SU-DHL-6 (cell line): Measurements from ENCODE around the gene NUP210L.

Experiments
- H2AFZ ChIP-seq: fragments of 200-600 bp; sonication (generic); 2 replicates; pipeline ENCODE4 v1.6.1; 2014; ENCODE audit warnings: low read depth, mild to moderate bottlenecking, moderate library complexity, mixed read lengths, antibody characterized with exemption, low read length; ENCODE audit not compliant: severe bottlenecking
- H3F3A ChIP-seq: fragments of 200-600 bp; shearing (Covaris generic); 2 replicates; pipeline ENCODE4 v1.6.0; 2016; ENCODE audit warnings: antibody characterized with exemption, mild to moderate bottlenecking; ENCODE audit not compliant: insufficient read depth
- H3K27ac ChIP-seq: fragments of 200-600 bp; sonication (generic); 2 replicates; pipeline ENCODE4 v1.5.1; 2016; ENCODE audit warnings: low read depth, mild to moderate bottlenecking, low read length, moderate library complexity, mixed read lengths
- H3K27me3 ChIP-seq: fragments of 200-600 bp; sonication (generic), shearing (Covaris generic); 2 replicates; pipeline ENCODE4 v1.6.0; 2014; ENCODE audit warnings: mild to moderate bottlenecking, low read length
- H3K36me3 ChIP-seq: fragments of 200-600 bp; sonication (generic); 2 replicates; pipeline ENCODE4 v1.6.1; 2014; ENCODE audit warnings: mild to moderate bottlenecking, low read length, mixed read lengths
- H3K4me2 ChIP-seq: fragments of 300-600, 200-600 bp; shearing (Covaris generic), sonication (generic); 2 replicates; pipeline ENCODE4 v1.6.0; 2014; ENCODE audit warnings: low read length, low read depth, mild to moderate bottlenecking; ENCODE audit not compliant: poor library complexity, severe bottlenecking
- H3K4me3 ChIP-seq: fragments of 200-600 bp; sonication (generic); 2 replicates; pipeline ENCODE4 v1.5.1; 2014; ENCODE audit warnings: antibody characterized with exemption, low read length, mild to moderate bottlenecking, mixed read lengths; ENCODE audit not compliant: insufficient read depth, poor library complexity, severe bottlenecking
- H3K79me2 ChIP-seq: fragments of 200-600 bp; sonication (generic); 2 replicates; pipeline ENCODE4 v1.6.1; 2014; ENCODE audit warnings: mild to moderate bottlenecking, low read length, moderate library complexity; ENCODE audit not compliant: insufficient read depth
- H3K9ac ChIP-seq: fragments of 200-600 bp; sonication (generic); 2 replicates; pipeline ENCODE4 v1.7.0; 2014; ENCODE audit warnings: mild to moderate bottlenecking, low read length
- H3K9me2 ChIP-seq: fragments of 200-600 bp; sonication (generic); replicated peaks from 2 replicates; pipeline ENCODE4 v1.6.1; 2014; ENCODE audit warnings: low read length; ENCODE audit not compliant: insufficient read depth
- H3K9me3 ChIP-seq: fragments of 200-600 bp; sonication (generic); 2 replicates; pipeline ENCODE4 v1.6.1; 2014; ENCODE audit warnings: low read length, mixed read lengths; ENCODE audit not compliant: insufficient read depth
- H4K20me1 ChIP-seq: fragments of 200-600 bp; sonication (generic); 2 replicates; pipeline ENCODE4 v1.6.1; 2014; ENCODE audit warnings: low read depth, mild to moderate bottlenecking, antibody characterized with exemption, low read length, moderate library complexity, mixed read lengths
- EZH2phosphoT487 ChIP-seq: fragments of 200-600 bp; sonication (generic), shearing (Covaris generic); conservative IDR thresholded peaks from 2 replicates; pipeline ENCODE4 v1.6.1; 2018; ENCODE audit warnings: mild to moderate bottlenecking, antibody characterized with exemption, low read length, moderate library complexity, mixed read lengths
- TF ChIP-seq, protein P1 (sequence below): fragments of 200-600 bp; sonication (generic); IDR thresholded peaks from one replicate; pipeline ENCODE4 v1.5.1; 2017; ENCODE audit warnings: antibody characterized with exemption, mild to moderate bottlenecking, low read length, moderate library complexity; ENCODE audit not compliant: insufficient read depth, poor library complexity, severe bottlenecking

Gene NUP210L

DNA sequence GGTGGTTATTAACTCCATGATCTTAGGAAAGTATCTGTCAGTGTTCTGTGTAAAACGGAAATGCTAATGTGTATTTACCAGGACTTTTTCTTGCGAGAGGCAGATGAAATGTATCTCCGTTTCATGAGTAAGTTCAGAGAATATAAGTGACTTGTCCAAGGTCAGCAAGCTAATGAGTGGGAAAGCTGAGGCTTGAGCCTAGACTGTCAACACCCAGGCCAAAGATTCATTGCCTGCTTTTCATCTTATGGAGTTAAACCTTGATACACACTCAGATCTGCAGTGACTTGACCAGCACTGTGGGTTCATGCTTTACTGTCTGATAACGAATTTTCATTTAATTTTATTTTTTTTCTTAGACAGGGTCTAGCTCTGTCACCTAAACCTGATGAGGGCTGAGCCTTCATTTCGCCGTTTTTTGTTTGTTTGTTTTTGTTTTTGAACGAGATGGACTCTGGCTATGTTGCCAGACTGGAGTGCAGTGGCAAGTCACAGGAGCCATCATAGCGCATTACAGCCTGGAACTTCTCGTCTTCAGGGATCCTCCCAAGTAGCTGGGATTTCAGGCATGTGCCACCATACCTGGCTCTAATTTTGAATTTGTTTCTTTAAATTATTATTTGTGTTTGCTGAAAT lies 176.5 kb downstream of the NUP210L start:
- H2AFZ ChIP-seq, result peak overlapping the region; percentile 97
- peak overlapping the region; percentile 92 for H3K4me3 ChIP-seq
- TF ChIP-seq, protein P1, sequence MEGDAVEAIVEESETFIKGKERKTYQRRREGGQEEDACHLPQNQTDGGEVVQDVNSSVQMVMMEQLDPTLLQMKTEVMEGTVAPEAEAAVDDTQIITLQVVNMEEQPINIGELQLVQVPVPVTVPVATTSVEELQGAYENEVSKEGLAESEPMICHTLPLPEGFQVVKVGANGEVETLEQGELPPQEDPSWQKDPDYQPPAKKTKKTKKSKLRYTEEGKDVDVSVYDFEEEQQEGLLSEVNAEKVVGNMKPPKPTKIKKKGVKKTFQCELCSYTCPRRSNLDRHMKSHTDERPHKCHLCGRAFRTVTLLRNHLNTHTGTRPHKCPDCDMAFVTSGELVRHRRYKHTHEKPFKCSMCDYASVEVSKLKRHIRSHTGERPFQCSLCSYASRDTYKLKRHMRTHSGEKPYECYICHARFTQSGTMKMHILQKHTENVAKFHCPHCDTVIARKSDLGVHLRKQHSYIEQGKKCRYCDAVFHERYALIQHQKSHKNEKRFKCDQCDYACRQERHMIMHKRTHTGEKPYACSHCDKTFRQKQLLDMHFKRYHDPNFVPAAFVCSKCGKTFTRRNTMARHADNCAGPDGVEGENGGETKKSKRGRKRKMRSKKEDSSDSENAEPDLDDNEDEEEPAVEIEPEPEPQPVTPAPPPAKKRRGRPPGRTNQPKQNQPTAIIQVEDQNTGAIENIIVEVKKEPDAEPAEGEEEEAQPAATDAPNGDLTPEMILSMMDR, result no peak
- TF ChIP-seq EZH2phosphoT487, result no peak
- H3K27ac ChIP-seq, result peak overlapping the region; percentile 68; the same call in 1 of the 2 replicates
- peak overlapping the region; percentile 92 for H3K4me2 ChIP-seq
- no peaks in the 10 kb centered on the region; the same call in 1 of the 2 replicates for H3K36me3 ChIP-seq
- H3K79me2 ChIP-seq, result peaks cover 21% of the 10 kb centered on the region
- peak overlapping the region; percentile 93 for H3K9ac ChIP-seq
- H3K9me2 ChIP-seq, result no peaks in the 10 kb centered on the region
- no peaks in the 10 kb centered on the region for H4K20me1 ChIP-seq
- H3K27me3 ChIP-seq, result no peaks in the 10 kb centered on the region
- 0 out of 2 replicates have a peak, but pooled peaks cover 6% of the 10 kb centered on the region for H3F3A ChIP-seq
- H3K9me3 ChIP-seq, result no peaks in the 10 kb centered on the region

DNA sequence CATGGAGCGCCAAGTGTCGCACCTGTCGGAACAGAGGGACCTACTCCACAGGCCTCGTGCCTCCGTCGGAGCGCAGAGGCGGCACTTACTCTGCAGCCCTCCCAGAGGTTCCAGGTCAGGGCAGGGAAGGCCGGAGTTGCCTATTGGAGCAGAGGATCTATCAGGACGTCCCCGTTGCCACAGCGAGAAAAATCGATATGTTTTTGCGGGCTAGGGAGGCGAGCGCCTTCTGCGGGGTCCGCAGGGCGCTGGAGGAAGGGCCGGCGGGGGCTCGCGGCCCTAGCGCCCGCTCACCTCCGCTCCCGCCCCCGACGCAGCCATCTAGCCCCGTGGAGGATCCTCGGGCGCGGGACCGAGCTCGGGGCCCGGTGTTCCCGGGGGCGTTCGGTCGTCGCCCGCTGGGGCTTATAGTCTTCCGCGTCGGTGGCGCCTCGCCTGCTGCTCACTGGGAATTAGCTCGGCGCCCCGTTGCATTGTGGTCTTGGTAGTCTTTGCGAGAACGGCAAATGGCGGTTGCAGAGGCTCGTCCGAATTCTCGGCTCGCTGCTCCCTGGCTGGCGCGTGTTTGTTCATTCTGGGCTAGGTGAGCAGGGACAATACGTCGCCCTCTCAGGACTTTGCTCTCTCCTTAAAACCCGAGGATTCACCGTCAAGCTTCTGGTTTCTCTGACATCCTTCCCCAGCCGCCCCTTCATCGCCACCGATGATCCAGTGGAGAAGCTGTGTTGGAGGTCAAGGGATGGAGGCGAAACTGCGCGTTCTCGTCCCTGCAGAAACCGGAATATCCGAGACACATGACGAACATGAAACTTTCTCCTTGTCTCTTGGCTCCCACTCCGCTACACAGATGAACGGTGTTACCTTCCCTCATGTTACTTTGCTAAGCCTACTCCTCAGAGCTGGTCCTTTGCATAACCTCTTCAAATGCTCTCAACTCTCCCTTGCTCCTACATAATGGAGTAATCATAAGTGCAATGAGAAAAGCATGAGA lies 177.3 kb downstream of the NUP210L start, which contains the start of gene JTB:
Gene JTB (minus strand): TSS at position 425 of the 991 bp plus-strand sequence. CDS start 422 bp downstream, at position 3.
- Histone ChIP-seq H3K27me3 (no peaks in the 10 kb centered on the region), H3K9me2 (no peaks in the 10 kb centered on the region), H3K27ac (peak within 1 kb of the TSS; percentile 68), H2AFZ (peak within 1 kb of the TSS; percentile 97), H3K4me3 (peak within 1 kb of the TSS; percentile 92), H3K79me2 (peaks cover 21% of the 10 kb centered on the region), H3K4me2 (peak within 1 kb of the TSS; percentile 92), H3F3A (0 out of 2 replicates have a peak, but pooled peaks cover 6% of the 10 kb centered on the region), H4K20me1 (no peaks in the 10 kb centered on the region), H3K36me3 (no peaks in the 10 kb centered on the region; the same call in 1 of the 2 replicates), H3K9ac (peak within 1 kb of the TSS; percentile 93), H3K9me3 (no peaks in the 10 kb centered on the region)
- TF ChIP-seq EZH2phosphoT487, result no peak
- TF ChIP-seq, protein P1, result no peak

DNA sequence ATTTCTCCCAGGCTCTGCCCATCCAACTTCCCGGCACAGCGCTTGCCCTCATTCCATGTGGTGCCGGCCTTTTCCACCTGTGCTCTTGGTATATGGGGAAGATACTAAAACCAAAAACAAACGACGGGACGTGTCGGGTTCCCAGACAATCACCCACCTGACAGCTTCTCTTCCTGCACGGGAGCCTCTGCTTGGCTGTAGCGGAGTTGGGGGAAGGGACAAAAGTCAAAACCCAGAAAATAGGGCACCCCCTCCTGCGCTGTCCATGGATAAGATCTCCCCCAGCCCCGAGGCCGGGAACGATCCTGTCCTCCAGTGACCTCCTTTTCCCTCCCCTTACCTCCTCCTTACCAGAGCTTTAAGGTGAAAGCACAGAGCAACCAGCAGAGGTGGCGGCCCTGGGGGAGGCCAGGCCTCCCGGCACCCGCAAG lies 178.0 kb downstream of the NUP210L start:
- Histone ChIP-seq H3K4me3 (peak overlapping the region; percentile 92), H3K9me3 (no peaks in the 10 kb centered on the region), H3K36me3 (no peaks in the 10 kb centered on the region; the same call in 1 of the 2 replicates), H3K27ac (peak overlapping the region; percentile 68), H3K79me2 (peaks cover 21% of the 10 kb centered on the region), H2AFZ (peak overlapping the region; percentile 97), H3K9ac (peak overlapping the region; percentile 93), H3K27me3 (no peaks in the 10 kb centered on the region), H3K4me2 (peak overlapping the region; percentile 92), H4K20me1 (no peaks in the 10 kb centered on the region), H3K9me2 (no peaks in the 10 kb centered on the region), H3F3A (0 out of 2 replicates have a peak, but pooled peaks cover 6% of the 10 kb centered on the region)
- TF ChIP-seq, protein P1, result no peak
- no peak for TF ChIP-seq EZH2phosphoT487
